RPMI7951 (cell line): ENCODE data around the gene ERN1. TPM values are rescaled to one million over a fixed set of nuclear protein-coding genes. Genes with fewer than 3 reads are reported as not detected.
"Not testable (repeated sequence)": the region's sequence is repeated elsewhere in the genome, so short reads cannot be mapped to it uniquely, and the experiment has no call there.

Experiments
- DNase-seq: peaks from one replicate; pipeline ENCODE4 v3.0.0-alpha.2; 2012; ENCODE audit warnings: low read depth
- total RNA-seq: library from RNA; depleted of rRNA; stranded (reverse); fragments of >200 nt; shearing (Covaris generic); gene quantifications from 2 replicates; pipeline ENCODE4 v1.2.3, GENCODE V29; 2014

Gene ERN1
- total RNA-seq, 1 experiment from 2014 or later, result 3.4 TPM

DNA sequence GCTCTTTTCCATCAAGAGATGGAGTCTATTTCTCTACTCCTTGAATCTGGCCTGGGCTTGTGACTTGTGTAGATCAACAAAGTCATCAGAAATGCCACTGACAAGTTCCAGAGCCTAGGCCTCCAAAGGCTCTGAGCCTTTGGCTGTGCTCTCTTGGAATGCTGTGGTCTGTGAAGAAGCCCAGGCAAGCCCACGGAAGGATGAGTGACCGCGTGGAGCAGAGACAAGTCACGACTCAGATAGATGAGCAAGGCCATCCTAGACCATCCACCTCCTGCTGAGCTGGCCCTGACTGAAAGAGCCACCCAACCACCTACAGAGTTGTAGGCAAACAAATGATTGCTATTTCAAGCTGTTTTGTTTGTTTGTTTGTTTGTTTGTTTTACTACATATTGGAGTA lies 97.9 kb downstream of the ERN1 start:
- peak; percentile 15 for DNase-seq

GRCh38 chr17:64028874-64029464 lies 101.0 kb downstream of the ERN1 start:
- DNase-seq, result peak; percentile 53

- DNase-seq, result peak; percentile 58
Observed at GRCh38 chr17:64025732-64026294, 104.1 kb downstream of the ERN1 start.

- no peak for DNase-seq
Observed at GRCh38 chr17:64024781-64025731, 104.9 kb downstream of the ERN1 start.

DNA sequence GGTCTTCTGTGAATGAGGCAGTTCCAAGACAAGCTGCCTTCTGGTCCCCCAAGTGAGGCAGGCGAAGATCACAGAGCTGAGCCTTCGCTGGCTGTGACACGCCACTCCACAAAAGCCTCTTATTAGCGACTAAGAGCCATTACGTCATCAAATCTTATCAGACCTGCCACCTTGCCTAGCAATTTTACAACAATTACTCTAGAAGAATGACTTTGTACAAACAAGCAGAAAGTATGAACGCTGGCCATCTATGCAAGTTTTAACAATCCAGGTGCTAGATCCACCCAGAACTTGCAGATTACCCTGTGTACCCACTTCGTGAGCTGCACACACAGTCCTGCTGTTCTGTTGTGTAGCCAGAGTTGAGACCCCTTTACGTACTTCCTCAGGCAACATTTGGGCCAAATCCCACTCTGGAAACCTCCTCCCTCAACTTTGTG lies 105.7 kb downstream of the ERN1 start:
- no peak for DNase-seq

DNA sequence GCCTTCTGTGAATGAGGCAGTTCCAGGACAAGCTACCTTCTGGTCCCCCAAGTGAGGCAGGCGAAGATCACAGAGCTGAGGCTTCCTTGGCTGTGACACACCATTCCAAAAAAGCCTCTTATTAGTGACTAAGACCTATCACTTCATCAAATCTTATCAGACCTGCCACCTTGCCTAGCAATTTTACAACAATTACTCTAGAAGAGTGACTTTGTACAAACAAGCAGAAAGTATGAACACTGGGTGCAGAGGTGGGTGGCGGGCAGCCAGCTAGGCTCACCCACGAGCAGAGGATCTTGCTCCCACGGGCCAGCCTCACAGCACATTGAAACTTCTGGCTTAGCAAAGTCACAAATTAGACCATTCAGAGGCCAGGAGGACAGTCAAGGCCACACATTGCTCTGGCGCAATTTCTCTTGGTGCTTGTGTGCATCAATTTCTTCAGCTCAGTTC lies 107.3 kb downstream of the ERN1 start:
- DNase-seq, result no peak

DNA sequence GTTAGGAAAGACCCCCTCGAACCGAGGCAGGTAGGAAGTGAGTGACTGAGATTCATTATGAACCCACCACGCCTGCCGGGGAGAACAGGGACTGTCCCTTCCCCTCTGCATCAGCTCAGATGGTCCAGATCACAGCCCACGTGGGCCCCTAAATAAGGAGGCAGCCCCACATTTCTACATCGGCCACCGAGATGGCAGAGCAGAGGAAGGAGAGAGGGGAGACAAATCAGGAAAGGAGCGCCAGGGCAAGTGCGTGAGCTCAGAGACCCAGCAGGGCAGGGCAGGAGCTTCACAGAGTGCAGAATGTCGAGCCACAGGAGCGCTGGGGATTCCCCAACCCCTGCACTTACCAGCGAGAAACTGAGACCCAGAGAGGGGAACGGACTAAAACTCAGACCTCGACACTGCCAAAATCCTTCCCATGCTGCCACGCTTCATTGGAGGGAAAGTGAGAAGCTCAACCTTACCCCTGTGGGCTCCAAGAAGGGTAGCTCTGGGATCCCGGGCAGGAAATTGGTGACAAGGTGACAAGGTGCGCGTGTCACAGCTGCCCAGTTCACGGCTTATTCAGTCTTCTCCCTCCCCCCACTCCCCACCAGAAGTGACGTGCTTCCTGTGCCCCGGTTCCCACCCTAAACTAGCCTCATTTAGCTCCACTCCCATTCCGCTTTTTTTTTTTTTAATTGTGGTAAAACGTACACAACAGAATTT lies 109.7 kb downstream of the ERN1 start, which contains the start of gene ICAM2:
Gene ICAM2, minus strand, starts transcription at position 578 of the 711 bp plus-strand sequence. CDS start 13,942 bp downstream, outside the sequence.
- no peak for DNase-seq

DNA sequence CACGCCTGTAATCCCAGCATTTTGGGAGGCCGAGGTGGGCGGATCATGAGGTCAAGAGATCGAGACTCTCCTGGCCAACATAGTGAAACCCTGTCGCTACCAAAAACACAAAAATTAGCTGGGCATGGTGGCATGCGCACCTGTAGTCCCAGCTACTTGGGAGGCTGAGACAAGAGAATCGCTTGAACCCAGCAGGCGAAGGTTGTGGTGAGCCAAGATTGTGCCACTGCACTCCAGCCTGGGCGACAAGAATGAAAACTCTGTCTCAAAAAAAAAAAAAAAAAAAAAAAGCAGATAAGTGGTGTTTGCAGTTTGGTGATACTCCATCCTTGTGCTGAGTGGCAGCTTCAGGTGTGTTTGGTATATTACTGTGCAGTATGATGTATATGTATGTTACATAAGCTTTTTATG lies 110.4 kb downstream of the ERN1 start:
- not testable (repeated sequence) for DNase-seq

DNA sequence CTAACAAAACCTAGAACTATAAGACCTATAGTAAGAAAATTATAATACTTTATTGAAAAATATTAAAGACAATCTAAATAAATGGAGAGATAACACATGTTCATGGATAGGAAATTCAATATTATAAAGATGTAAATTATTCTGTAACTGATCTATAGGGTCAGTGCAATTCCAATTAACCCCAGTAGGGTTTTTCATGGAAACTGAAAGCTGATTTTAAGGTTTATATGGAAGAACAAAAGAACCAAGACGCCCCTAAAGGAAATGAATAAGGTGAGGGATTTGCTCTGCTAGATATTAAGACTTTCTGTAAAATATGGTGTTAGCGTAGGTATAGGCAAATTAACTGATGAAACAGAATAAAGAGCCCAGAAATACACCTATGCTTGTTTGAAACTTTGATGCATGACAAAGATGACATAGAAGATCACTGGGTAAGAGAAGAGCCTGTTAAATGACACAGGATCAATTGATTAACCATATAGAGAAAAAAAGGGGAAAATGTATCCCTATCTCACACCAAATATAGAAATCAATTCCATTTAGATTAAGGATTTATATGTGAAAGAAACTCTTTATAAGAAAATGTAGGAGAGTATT lies 112.5 kb downstream of the ERN1 start:
- no peak for DNase-seq

- no peak for DNase-seq
Observed at GRCh38 chr17:64016974-64017373, 113.0 kb downstream of the ERN1 start.

- no peak for DNase-seq
Observed at GRCh38 chr17:64016231-64016784, 113.6 kb downstream of the ERN1 start.

- no peak for DNase-seq
Observed at GRCh38 chr17:64015447-64015846, 114.5 kb downstream of the ERN1 start.

GRCh38 chr17:64009571-64010402 lies 120.2 kb downstream of the ERN1 start:
- DNase-seq, result no peak

DNA sequence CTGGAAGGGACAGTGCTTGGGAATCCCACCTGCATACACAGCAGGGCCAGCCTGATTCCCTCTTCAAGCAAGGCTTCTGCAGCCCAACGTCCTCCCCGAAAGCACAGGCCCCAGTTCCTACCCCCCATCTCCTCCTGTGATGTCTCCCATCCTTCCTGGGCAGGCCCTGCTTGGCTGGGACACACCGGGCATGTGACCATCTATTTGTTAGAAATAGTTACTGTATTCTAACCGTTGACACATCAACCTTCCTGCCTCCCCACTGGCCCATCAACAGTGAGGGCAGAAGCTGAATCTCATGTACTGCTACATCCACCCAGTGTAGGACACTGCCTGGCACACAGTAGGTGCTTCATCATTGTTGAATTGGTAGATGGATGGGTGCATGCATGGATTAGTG lies 121.1 kb downstream of the ERN1 start:
- DNase-seq, result no peak

GRCh38 chr17:64008346-64008745 lies 121.6 kb downstream of the ERN1 start:
- DNase-seq, result no peak

DNA sequence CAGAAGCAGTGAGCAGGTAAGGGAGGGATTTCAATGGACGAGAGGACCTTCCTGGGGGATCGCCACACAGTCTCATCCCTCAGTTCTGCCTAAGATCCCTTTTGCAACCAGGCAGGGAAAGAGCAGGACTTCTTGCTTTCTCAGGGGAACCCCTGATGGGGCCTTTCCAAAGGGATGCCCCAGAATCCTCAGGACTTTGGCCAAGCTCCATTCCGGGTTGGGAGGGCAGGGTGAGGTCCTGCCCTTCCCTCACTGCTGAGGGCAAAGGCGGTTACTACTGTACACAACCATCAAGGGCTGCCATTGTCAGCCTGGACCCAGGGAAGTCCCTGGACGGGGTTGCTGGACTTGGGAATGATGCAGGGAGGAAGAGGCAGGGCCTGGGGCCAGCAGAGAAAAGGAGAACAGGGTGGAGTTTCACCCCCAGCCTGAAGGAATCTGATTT lies 122.1 kb downstream of the ERN1 start:
- DNase-seq, result no peak

- not testable (repeated sequence) for DNase-seq
Observed at GRCh38 chr17:64007089-64007837, 122.7 kb downstream of the ERN1 start.

DNA sequence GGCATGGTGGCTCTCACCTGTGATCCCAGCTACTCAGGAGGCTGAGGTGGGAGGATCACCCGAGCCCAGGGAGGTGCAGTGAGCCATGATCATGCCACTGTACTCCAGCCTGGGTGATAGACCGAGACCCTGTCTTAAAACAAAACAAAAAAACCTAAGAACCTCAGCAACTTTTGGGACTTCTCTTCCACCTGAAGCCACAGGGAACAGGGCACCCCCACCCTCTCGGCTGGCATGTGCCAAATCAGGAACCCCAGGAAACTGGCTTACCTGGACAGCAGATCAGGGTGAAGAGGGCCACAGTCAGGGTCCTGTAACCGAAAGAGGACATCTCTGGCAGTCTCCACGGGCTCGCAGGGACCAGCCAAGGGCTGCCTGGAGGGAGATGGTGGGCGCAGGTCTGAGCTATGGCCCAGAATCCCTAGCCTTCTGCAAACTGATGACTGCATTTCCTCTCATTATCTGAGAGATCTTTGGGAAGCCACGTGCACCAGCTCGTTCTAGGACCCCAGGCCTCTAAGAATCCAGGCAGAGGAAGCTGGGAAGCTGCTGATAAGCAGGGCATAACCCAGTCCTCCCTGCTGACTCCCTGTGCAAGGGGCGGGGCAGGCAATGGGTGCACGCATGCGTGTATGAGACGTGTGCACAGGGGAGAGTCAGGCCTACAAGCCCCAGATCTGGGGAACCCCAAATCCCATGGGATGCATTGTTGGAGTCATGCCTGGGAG lies 123.4 kb downstream of the ERN1 start:
- DNase-seq, result no peak

DNA sequence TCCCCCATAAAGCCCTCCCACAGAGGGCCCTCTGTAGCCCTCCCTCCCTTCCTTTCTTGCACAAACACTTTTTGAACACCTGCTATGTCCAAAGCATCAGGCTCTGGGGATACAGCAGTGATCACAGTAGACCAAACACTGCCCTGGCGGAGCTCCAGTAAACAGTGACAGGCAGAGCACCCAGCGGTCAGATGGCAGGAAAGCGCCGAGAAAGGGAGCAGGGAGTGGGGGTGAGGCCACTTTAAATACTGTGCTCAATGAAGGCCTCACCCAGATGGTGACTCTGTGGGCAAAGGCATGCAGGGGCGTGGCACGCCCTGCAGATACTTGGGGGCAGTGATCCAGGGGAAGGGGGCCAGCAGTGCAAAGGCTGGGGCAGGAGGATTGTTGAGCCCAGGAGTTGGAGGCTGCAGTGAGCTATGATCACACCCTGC lies 124.2 kb downstream of the ERN1 start:
- peak; percentile 17 for DNase-seq
